ENCODE measurements around the gene VILL.

DNA sequence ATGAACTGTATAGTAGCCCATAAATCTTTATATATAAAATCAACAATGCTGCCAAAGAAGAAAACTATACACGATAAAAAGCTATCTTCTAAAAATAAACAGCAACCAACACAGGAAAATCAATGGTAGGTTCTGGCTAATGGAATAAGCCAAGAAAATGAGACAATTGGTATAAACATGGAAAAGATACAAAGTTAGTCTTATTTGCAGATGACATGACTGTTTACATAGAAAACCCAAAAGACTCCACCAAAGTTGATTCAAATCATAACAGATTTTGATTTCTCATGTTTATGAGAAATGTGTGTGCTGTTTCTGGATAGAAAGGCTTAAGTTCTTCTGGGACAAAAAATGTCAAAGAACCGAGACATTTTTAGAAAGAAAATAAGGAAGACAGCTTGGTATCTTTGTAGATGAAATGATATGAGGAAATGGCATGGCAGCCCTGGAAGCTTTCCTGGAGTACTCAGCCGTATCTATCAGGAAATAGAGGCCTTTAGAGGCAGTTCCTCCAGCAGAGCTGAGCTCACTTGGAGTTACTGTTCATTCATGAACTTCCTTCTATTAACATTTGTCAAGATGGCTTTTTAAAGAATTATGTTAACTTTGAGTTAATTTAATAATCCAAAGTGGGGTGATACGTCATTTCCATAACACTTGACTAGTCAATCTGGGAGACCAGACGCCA is 36.7 kb upstream of the VILL start:
- TF ChIP-seq GATA2 (IDR thresholded peaks at IDR 0.05; ENCODE audit: low read depth, low read length), result no peak
- TF ChIP-seq GATA3 (IDR thresholded peaks at IDR 0.05; ENCODE audit: low read depth, low read length), result no peak

Measured in SH-SY5Y (cell line).